Measurements from ENCODE around the gene MITF. TPM values are rescaled to one million over a fixed set of nuclear protein-coding genes. Genes with fewer than 3 reads are reported as not detected.

MITF gene
- total RNA-seq, 1 experiment from 2014 or later = 4.3 TPM

GRCh38 chr3:69999140-70000027, 260.1 kb downstream of the MITF start, which contains the start of gene SAMMSON:
Gene SAMMSON, plus strand, starts transcription at chr3:69999733.
- no peaks in the 10 kb centered on the region for H3K4me1 Mint-ChIP-seq (ENCODE audit: low read depth, unreplicated experiment)
- H3K27ac Mint-ChIP-seq (ENCODE audit: unreplicated experiment) = no peak within 1 kb of the TSS
- H3K4me3 Mint-ChIP-seq (ENCODE audit: unreplicated experiment) = peak within 1 kb of the TSS; percentile 31
- Histone ChIP-seq H3K36me3 (ENCODE audit: control insufficient read depth, insufficient read depth, low read length) (no peaks in the 10 kb centered on the region), H3K4me1 (no peaks in the 10 kb centered on the region), H3K27me3 (replicated peaks; ENCODE audit: control insufficient read depth, insufficient read depth, low read length) (no peaks in the 10 kb centered on the region), H3K4me3 (ENCODE audit: low read depth, low read length) (no peak within 1 kb of the TSS), H3K9me3 (0 out of 2 replicates have a peak, but pooled peaks cover 4% of the 10 kb centered on the region)
- ChIA-PET CTCF (no interaction called here), POLR2A (no interaction called here)
- BruUV-seq (replicated peaks) = no TSS peak
- H3K9me3 Mint-ChIP-seq (ENCODE audit: unreplicated experiment) = no peaks in the 10 kb centered on the region
- TF ChIP-seq CTCF (IDR thresholded peaks at IDR 0.05; ENCODE audit: insufficient read depth in 1 of 2, low read depth in 1 of 2, low read length in 1 of 2, severe bottlenecking in 1 of 2, unreplicated experiment in 1 of 2) = no peak
- peaks cover 12% of the 10 kb centered on the region for H3K27me3 Mint-ChIP-seq (ENCODE audit: insufficient read depth, unreplicated experiment)
- DNase-seq = no peak
- intact Hi-C loops (cut with micrococcal nuclease; ENCODE audit: unreplicated experiment) = no loop called here
- H3K36me3 Mint-ChIP-seq (ENCODE audit: insufficient read depth, unreplicated experiment) = no peaks in the 10 kb centered on the region

GRCh38 chr3:70000028-70000410, 260.8 kb downstream of the MITF start:
- POLR2A ChIA-PET = no interaction called here

GRCh38 chr3:70000563-70001081, 261.4 kb downstream of the MITF start:
- no peak overlapping the region for H3K4me3 ChIP-seq (ENCODE audit: low read depth, low read length)
- no peak for TF ChIP-seq CTCF (IDR thresholded peaks at IDR 0.05; ENCODE audit: insufficient read depth in 1 of 2, low read depth in 1 of 2, low read length in 1 of 2, severe bottlenecking in 1 of 2, unreplicated experiment in 1 of 2)
- Mint-ChIP-seq H3K36me3 (ENCODE audit: insufficient read depth, unreplicated experiment) (no peaks in the 10 kb centered on the region), H3K27ac (ENCODE audit: unreplicated experiment) (no peak overlapping the region), H3K4me1 (ENCODE audit: low read depth, unreplicated experiment) (no peaks in the 10 kb centered on the region), H3K9me3 (ENCODE audit: unreplicated experiment) (no peaks in the 10 kb centered on the region), H3K4me3 (ENCODE audit: unreplicated experiment) (no peak overlapping the region), H3K27me3 (ENCODE audit: insufficient read depth, unreplicated experiment) (peaks cover 12% of the 10 kb centered on the region)
- POLR2A ChIA-PET = no interaction called here
- DNase-seq = no peak
- 0 out of 2 replicates have a peak, but pooled peaks cover 4% of the 10 kb centered on the region for H3K9me3 ChIP-seq
- H3K4me1 ChIP-seq = no peaks in the 10 kb centered on the region
- H3K27me3 ChIP-seq (replicated peaks; ENCODE audit: control insufficient read depth, insufficient read depth, low read length) = no peaks in the 10 kb centered on the region
- CTCF ChIA-PET = no interaction called here
- BruUV-seq (replicated peaks) = no TSS peak
- intact Hi-C loops (cut with micrococcal nuclease; ENCODE audit: unreplicated experiment) = no loop called here
- H3K36me3 ChIP-seq (ENCODE audit: control insufficient read depth, insufficient read depth, low read length) = no peaks in the 10 kb centered on the region

More at GRCh38 chr3:70000028-70000410, 260.8 kb downstream of the MITF start:
- no TSS peak for BruUV-seq (replicated peaks)
- Mint-ChIP-seq H3K4me3 (ENCODE audit: unreplicated experiment) (peak overlapping the region; percentile 31), H3K27me3 (ENCODE audit: insufficient read depth, unreplicated experiment) (peaks cover 12% of the 10 kb centered on the region), H3K4me1 (ENCODE audit: low read depth, unreplicated experiment) (no peaks in the 10 kb centered on the region), H3K27ac (ENCODE audit: unreplicated experiment) (no peak overlapping the region), H3K9me3 (ENCODE audit: unreplicated experiment) (no peaks in the 10 kb centered on the region), H3K36me3 (ENCODE audit: insufficient read depth, unreplicated experiment) (no peaks in the 10 kb centered on the region)
- CTCF ChIA-PET = no interaction called here
- no peak for DNase-seq
- Histone ChIP-seq H3K4me3 (ENCODE audit: low read depth, low read length) (no peak overlapping the region), H3K27me3 (replicated peaks; ENCODE audit: control insufficient read depth, insufficient read depth, low read length) (no peaks in the 10 kb centered on the region), H3K9me3 (0 out of 2 replicates have a peak, but pooled peaks cover 4% of the 10 kb centered on the region), H3K36me3 (ENCODE audit: control insufficient read depth, insufficient read depth, low read length) (no peaks in the 10 kb centered on the region), H3K4me1 (no peaks in the 10 kb centered on the region)
- no peak for TF ChIP-seq CTCF (IDR thresholded peaks at IDR 0.05; ENCODE audit: insufficient read depth in 1 of 2, low read depth in 1 of 2, low read length in 1 of 2, severe bottlenecking in 1 of 2, unreplicated experiment in 1 of 2)
- intact Hi-C loops (cut with micrococcal nuclease; ENCODE audit: unreplicated experiment) = no loop called here

All from Caco-2 (cell line).